Gastroesophageal sphincter (tissue), 3 donors: ENCODE data around the gene SLC35A2.

ENCODE experiments used
- CTCF ChIP-seq, 4 experiments: fragments of 200-600 bp in 2 of 4; fragments of 450-650 bp in 2 of 4; sonication (generic) in 1 of 4; IDR thresholded peaks; one replicate each; pipeline ENCODE4 v1.5.1; 2017 to 2019; ENCODE audit warnings: antibody characterized with exemption in 4 of 4, mild to moderate bottlenecking in 2 of 4, moderate library complexity in 2 of 4
- POLR2A ChIP-seq, 2 donors: fragments of 450-650 bp; IDR thresholded peaks; one replicate each; pipeline ENCODE4 v1.6.1; 2017; ENCODE audit warnings: antibody characterized with exemption in 2 of 2, mild to moderate bottlenecking in 2 of 2, moderate library complexity in 1 of 2
- POLR2AphosphoS5 ChIP-seq: sonication (generic); formaldehyde crosslinking; IDR thresholded peaks from one replicate; pipeline ENCODE4 v1.6.1; 2017; ENCODE audit warnings: antibody characterized with exemption

- TF ChIP-seq POLR2AphosphoS5 (no peak), POLR2A (IDR thresholded peaks at IDR 0.05) (no peak), CTCF (IDR thresholded peaks at IDR 0.05) (no peak)
Measured at GRCh38 chrX:48904626-48905025, 6.8 kb downstream of the SLC35A2 start.
